Measurements from ENCODE around the gene RNF217. TPM values are rescaled to one million over a fixed set of nuclear protein-coding genes. Genes with fewer than 3 reads are reported as not detected.

The RNF217 gene
- total and polyA plus RNA-seq, 4 donors: 8.1 to 23.9 (median 16.5) TPM

GRCh38 chr6:125004797-125005595 lies 42.8 kb downstream of the RNF217 start:
- WGBS (ENCODE audit: insufficient coverage): 100% methylated on average over 1 of the region's 2 CpGs
- no peaks in the 10 kb centered on the region for H3K36me3 ChIP-seq (ENCODE audit: control insufficient read depth, insufficient read depth, low read length)
- no peaks in the 10 kb centered on the region for H3K27me3 ChIP-seq (ENCODE audit: control insufficient read depth, insufficient read depth, low read length)
- no peak overlapping the region for H3K4me3 ChIP-seq (ENCODE audit: low read depth, low read length)
- H3K27ac ChIP-seq (ENCODE audit: low read depth, low read length): no peak overlapping the region
- peaks cover 3% of the 10 kb centered on the region for H3K9me3 ChIP-seq (ENCODE audit: control insufficient read depth, insufficient read depth, low read length)
- DNase-seq (ENCODE audit: low read depth in 4 of 6, low spot score in 6 of 6): no peak
- H3K4me1 ChIP-seq (ENCODE audit: control insufficient read depth, insufficient read depth, low read length): no peaks in the 10 kb centered on the region

DNA sequence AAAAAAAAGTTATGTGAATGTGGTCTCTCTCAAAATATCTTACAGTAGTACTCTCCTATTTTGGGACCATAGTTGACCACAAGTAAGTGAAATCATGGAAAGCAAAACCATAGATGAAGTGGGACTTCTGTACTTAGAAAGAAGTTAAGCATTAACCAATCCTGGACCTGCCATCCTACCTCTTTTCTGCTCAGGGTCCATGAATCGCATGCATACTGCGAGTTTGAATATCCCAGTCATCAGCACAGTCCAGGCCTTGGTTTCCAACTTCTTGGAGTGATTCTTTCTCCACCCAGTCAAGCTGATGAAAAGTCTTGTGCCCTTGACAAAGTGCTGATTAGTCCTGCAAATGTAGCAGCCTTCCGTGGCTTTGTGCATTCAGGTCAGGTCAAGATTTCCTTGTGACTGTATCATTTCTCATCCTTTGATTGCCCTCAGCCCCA lies 46.0 kb downstream of the RNF217 start:
- 53% methylated on average over 3 of the region's 3 CpGs for WGBS (ENCODE audit: insufficient coverage)
- H3K27ac ChIP-seq (ENCODE audit: low read depth, low read length): no peak overlapping the region
- H3K36me3 ChIP-seq (ENCODE audit: control insufficient read depth, insufficient read depth, low read length): no peaks in the 10 kb centered on the region
- H3K27me3 ChIP-seq (ENCODE audit: control insufficient read depth, insufficient read depth, low read length): no peaks in the 10 kb centered on the region
- H3K4me3 ChIP-seq (ENCODE audit: low read depth, low read length): no peak overlapping the region
- no peak for DNase-seq (ENCODE audit: low read depth in 4 of 6, low spot score in 6 of 6)
- H3K9me3 ChIP-seq (ENCODE audit: control insufficient read depth, insufficient read depth, low read length): peaks cover 3% of the 10 kb centered on the region
- H3K4me1 ChIP-seq (ENCODE audit: control insufficient read depth, insufficient read depth, low read length): no peaks in the 10 kb centered on the region

- Histone ChIP-seq H3K9me3 (ENCODE audit: control insufficient read depth, insufficient read depth, low read length) (peaks cover 3% of the 10 kb centered on the region), H3K27ac (ENCODE audit: low read depth, low read length) (no peak overlapping the region), H3K4me3 (ENCODE audit: low read depth, low read length) (no peak overlapping the region), H3K36me3 (ENCODE audit: control insufficient read depth, insufficient read depth, low read length) (no peaks in the 10 kb centered on the region), H3K27me3 (ENCODE audit: control insufficient read depth, insufficient read depth, low read length) (no peaks in the 10 kb centered on the region), H3K4me1 (ENCODE audit: control insufficient read depth, insufficient read depth, low read length) (no peaks in the 10 kb centered on the region)
- DNase-seq (ENCODE audit: low read depth in 4 of 6, low spot score in 6 of 6): no peak
- no CpG with 5 or more reads among the region's 1 CpG for WGBS (ENCODE audit: insufficient coverage)
Measured at GRCh38 chr6:125008957-125009356, 46.7 kb downstream of the RNF217 start.

DNA sequence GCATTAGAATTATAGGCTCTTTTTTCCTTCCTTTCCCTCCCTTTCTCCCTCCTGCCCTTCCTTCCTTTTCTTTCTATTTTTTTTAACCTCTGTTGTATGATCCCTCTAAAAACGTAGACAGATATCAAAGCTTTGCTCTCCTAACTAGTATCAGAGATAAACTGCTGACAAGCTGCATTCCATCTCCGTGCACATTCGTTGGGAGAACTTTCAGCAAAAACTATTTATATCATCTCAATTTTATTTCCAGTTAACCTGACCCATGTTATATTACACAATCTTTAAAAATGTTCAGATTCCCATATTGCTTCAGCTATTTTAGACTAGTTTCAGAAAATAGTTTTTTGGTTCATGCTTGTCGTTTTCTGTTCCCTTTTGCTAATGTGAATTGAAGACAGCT lies 47.3 kb downstream of the RNF217 start:
- no peaks in the 10 kb centered on the region for H3K4me1 ChIP-seq (ENCODE audit: control insufficient read depth, insufficient read depth, low read length)
- WGBS (ENCODE audit: insufficient coverage): 68% methylated on average over 3 of the region's 4 CpGs
- DNase-seq (ENCODE audit: low read depth in 4 of 6, low spot score in 6 of 6): no peak
- no peaks in the 10 kb centered on the region for H3K27me3 ChIP-seq (ENCODE audit: control insufficient read depth, insufficient read depth, low read length)
- H3K36me3 ChIP-seq (ENCODE audit: control insufficient read depth, insufficient read depth, low read length): no peaks in the 10 kb centered on the region
- peaks cover 3% of the 10 kb centered on the region for H3K9me3 ChIP-seq (ENCODE audit: control insufficient read depth, insufficient read depth, low read length)
- no peak overlapping the region for H3K4me3 ChIP-seq (ENCODE audit: low read depth, low read length)
- no peak overlapping the region for H3K27ac ChIP-seq (ENCODE audit: low read depth, low read length)

GRCh38 chr6:125013938-125014660 lies 51.9 kb downstream of the RNF217 start:
- Histone ChIP-seq H3K4me1 (ENCODE audit: control insufficient read depth, insufficient read depth, low read length) (no peaks in the 10 kb centered on the region), H3K27me3 (ENCODE audit: control insufficient read depth, insufficient read depth, low read length) (no peaks in the 10 kb centered on the region), H3K27ac (ENCODE audit: low read depth, low read length) (no peak overlapping the region), H3K36me3 (ENCODE audit: control insufficient read depth, insufficient read depth, low read length) (no peaks in the 10 kb centered on the region), H3K9me3 (ENCODE audit: control insufficient read depth, insufficient read depth, low read length) (no peaks in the 10 kb centered on the region), H3K4me3 (ENCODE audit: low read depth, low read length) (no peak overlapping the region)
- no CpG with 5 or more reads among the region's 2 CpGs for WGBS (ENCODE audit: insufficient coverage)
- DNase-seq (ENCODE audit: low read depth in 4 of 6, low spot score in 6 of 6): peak in 1 of 6 donors; percentile 27

GRCh38 chr6:125014661-125014957 lies 52.4 kb downstream of the RNF217 start:
- Histone ChIP-seq H3K27ac (ENCODE audit: low read depth, low read length) (no peak overlapping the region), H3K27me3 (ENCODE audit: control insufficient read depth, insufficient read depth, low read length) (no peaks in the 10 kb centered on the region), H3K36me3 (ENCODE audit: control insufficient read depth, insufficient read depth, low read length) (no peaks in the 10 kb centered on the region), H3K4me1 (ENCODE audit: control insufficient read depth, insufficient read depth, low read length) (no peaks in the 10 kb centered on the region), H3K4me3 (ENCODE audit: low read depth, low read length) (no peak overlapping the region), H3K9me3 (ENCODE audit: control insufficient read depth, insufficient read depth, low read length) (no peaks in the 10 kb centered on the region)
- DNase-seq (ENCODE audit: low read depth in 4 of 6, low spot score in 6 of 6): no peak

GRCh38 chr6:125015152-125015551 lies 52.9 kb downstream of the RNF217 start:
- peaks cover 3% of the 10 kb centered on the region for H3K4me1 ChIP-seq (ENCODE audit: control insufficient read depth, insufficient read depth, low read length)
- DNase-seq (ENCODE audit: low read depth in 4 of 6, low spot score in 6 of 6): no peak
- no peaks in the 10 kb centered on the region for H3K9me3 ChIP-seq (ENCODE audit: control insufficient read depth, insufficient read depth, low read length)
- no CpG with 5 or more reads among the region's 4 CpGs for WGBS (ENCODE audit: insufficient coverage)
- H3K36me3 ChIP-seq (ENCODE audit: control insufficient read depth, insufficient read depth, low read length): no peaks in the 10 kb centered on the region
- no peak overlapping the region for H3K4me3 ChIP-seq (ENCODE audit: low read depth, low read length)
- H3K27me3 ChIP-seq (ENCODE audit: control insufficient read depth, insufficient read depth, low read length): no peaks in the 10 kb centered on the region
- no peak overlapping the region for H3K27ac ChIP-seq (ENCODE audit: low read depth, low read length)

DNA sequence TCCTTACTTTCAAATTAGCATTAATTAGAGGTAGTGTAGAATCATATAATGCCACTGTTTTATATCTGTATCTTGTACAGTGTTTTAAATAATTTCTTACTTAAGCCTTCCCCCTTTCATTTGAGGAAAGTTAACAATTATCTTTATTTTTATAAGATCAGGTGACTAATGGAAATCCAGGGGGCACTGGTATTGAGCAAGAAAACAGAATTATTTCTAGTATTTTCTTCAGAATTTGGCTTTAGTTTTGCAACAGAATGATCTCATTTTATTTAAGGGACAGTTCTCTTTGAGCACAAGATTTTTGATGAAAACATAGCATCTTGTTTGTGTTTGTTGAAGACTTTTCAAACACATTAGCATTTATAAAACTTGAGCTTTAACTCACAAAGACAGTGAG lies 55.9 kb downstream of the RNF217 start:
- Histone ChIP-seq H3K9me3 (ENCODE audit: control insufficient read depth, insufficient read depth, low read length) (no peaks in the 10 kb centered on the region), H3K4me1 (ENCODE audit: control insufficient read depth, insufficient read depth, low read length) (peaks cover 3% of the 10 kb centered on the region), H3K4me3 (ENCODE audit: low read depth, low read length) (no peak overlapping the region), H3K27ac (ENCODE audit: low read depth, low read length) (no peak overlapping the region), H3K27me3 (ENCODE audit: control insufficient read depth, insufficient read depth, low read length) (no peaks in the 10 kb centered on the region), H3K36me3 (ENCODE audit: control insufficient read depth, insufficient read depth, low read length) (no peaks in the 10 kb centered on the region)
- no peak for DNase-seq (ENCODE audit: low read depth in 4 of 6, low spot score in 6 of 6)

- Histone ChIP-seq H3K4me3 (ENCODE audit: low read depth, low read length) (no peak overlapping the region), H3K27ac (ENCODE audit: low read depth, low read length) (no peak overlapping the region), H3K27me3 (ENCODE audit: control insufficient read depth, insufficient read depth, low read length) (no peaks in the 10 kb centered on the region), H3K4me1 (ENCODE audit: control insufficient read depth, insufficient read depth, low read length) (peaks cover 3% of the 10 kb centered on the region), H3K36me3 (ENCODE audit: control insufficient read depth, insufficient read depth, low read length) (no peaks in the 10 kb centered on the region), H3K9me3 (ENCODE audit: control insufficient read depth, insufficient read depth, low read length) (no peaks in the 10 kb centered on the region)
- no peak for DNase-seq (ENCODE audit: low read depth in 4 of 6, low spot score in 6 of 6)
- WGBS (ENCODE audit: insufficient coverage): 100% methylated on average over 1 of the region's 2 CpGs
Measured at GRCh38 chr6:125019281-125019680, 57.0 kb downstream of the RNF217 start.

DNA sequence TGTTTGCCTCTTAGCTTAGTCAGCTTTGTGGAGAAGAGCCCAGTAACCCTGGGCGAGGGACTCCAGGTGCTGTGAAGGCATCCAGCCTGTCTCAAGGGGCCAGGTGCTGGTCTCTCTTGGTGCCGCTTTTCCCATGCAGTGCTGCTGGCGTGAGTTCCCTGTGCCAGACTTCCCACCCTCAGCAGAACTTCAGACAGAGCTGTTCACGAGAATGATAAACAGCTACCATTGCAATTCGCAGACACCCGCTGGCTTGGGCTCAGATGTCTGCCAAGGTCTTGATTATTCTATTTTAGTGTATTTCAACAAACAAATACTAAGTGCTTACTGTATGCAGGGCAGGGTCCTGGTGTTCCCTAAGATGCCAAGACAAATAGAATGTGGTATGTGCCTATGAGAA lies 57.7 kb downstream of the RNF217 start:
- Histone ChIP-seq H3K36me3 (ENCODE audit: control insufficient read depth, insufficient read depth, low read length) (no peaks in the 10 kb centered on the region), H3K27ac (ENCODE audit: low read depth, low read length) (no peak overlapping the region), H3K4me1 (ENCODE audit: control insufficient read depth, insufficient read depth, low read length) (peaks cover 3% of the 10 kb centered on the region), H3K4me3 (ENCODE audit: low read depth, low read length) (no peak overlapping the region), H3K27me3 (ENCODE audit: control insufficient read depth, insufficient read depth, low read length) (no peaks in the 10 kb centered on the region), H3K9me3 (ENCODE audit: control insufficient read depth, insufficient read depth, low read length) (no peaks in the 10 kb centered on the region)
- WGBS (ENCODE audit: insufficient coverage): 57% methylated on average over 3 of the region's 6 CpGs
- peak in 2 of 6 donors; percentile 40 to 60 for DNase-seq (ENCODE audit: low read depth in 4 of 6, low spot score in 6 of 6)

Measured in spinal cord (tissue), 10 donors.